ENCODE data around the gene TLDC2. TPM values are rescaled to one million over a fixed set of nuclear protein-coding genes. Genes with fewer than 3 reads are reported as not detected.

TLDC2 gene
- total RNA-seq, 1 donor from 2014 or later, result not detected

- H3K36me3 Mint-ChIP-seq (ENCODE audit: low read depth, unreplicated experiment), result peaks cover 5% of the 10 kb centered on the region
- Histone ChIP-seq H3K27ac (ENCODE audit: low read depth, low read length) (no peak overlapping the region), H3K79me2 (ENCODE audit: insufficient read depth, low read length) (peaks cover 83% of the 10 kb centered on the region), H3K4me2 (ENCODE audit: low read length) (peak overlapping the region; percentile 92), H3K4me1 (ENCODE audit: insufficient read depth, low read length) (peaks cover 52% of the 10 kb centered on the region), H4K20me1 (ENCODE audit: insufficient read depth, low read length) (peaks cover 76% of the 10 kb centered on the region), H2AFZ (ENCODE audit: low read depth, low read length) (no peak overlapping the region), H3K9ac (ENCODE audit: low read length) (peak overlapping the region; percentile 1), H3K36me3 (ENCODE audit: insufficient read depth, low read length) (no peaks in the 10 kb centered on the region), H3K9me3 (ENCODE audit: insufficient read depth, low read depth, low read length) (no peaks in the 10 kb centered on the region), H3K4me3 (ENCODE audit: insufficient read depth, low read depth, low read length) (no peak overlapping the region), H3K27me3 (ENCODE audit: insufficient read depth, low read length) (no peaks in the 10 kb centered on the region)
- FAIRE-seq (no peak), DNase-seq (ENCODE audit: low read depth) (no peak)
- H3K4me3 Mint-ChIP-seq (ENCODE audit: unreplicated experiment), result no peak overlapping the region
- H3K27me3 Mint-ChIP-seq (ENCODE audit: low read depth, unreplicated experiment), result no peaks in the 10 kb centered on the region
- H3K27ac Mint-ChIP-seq (ENCODE audit: unreplicated experiment), result no peak overlapping the region
- TF ChIP-seq CTCF (IDR thresholded peaks at IDR 0.05; ENCODE audit: insufficient read depth, low read depth, low read length) (no peak), EZH2 (IDR thresholded peaks at IDR 0.05; ENCODE audit: insufficient read depth, low read length) (no peak)
- H3K4me1 Mint-ChIP-seq (ENCODE audit: low read depth, unreplicated experiment), result peaks cover 34% of the 10 kb centered on the region
- H3K9me3 Mint-ChIP-seq (ENCODE audit: unreplicated experiment), result peaks cover 1% of the 10 kb centered on the region
Measured at GRCh38 chr20:36859700-36860330, 16.1 kb upstream of the TLDC2 start.

- H3K4me2 ChIP-seq (ENCODE audit: low read length), result peak overlapping the region; percentile 92
- no peak for DNase-seq (ENCODE audit: low read depth)
- H3K4me3 ChIP-seq (ENCODE audit: insufficient read depth, low read depth, low read length), result no peak overlapping the region
- no peak for FAIRE-seq
- peaks cover 5% of the 10 kb centered on the region for H3K36me3 Mint-ChIP-seq (ENCODE audit: low read depth, unreplicated experiment)
- peaks cover 1% of the 10 kb centered on the region for H3K9me3 Mint-ChIP-seq (ENCODE audit: unreplicated experiment)
- no peak overlapping the region for H3K27ac ChIP-seq (ENCODE audit: low read depth, low read length)
- peak overlapping the region; percentile 58 for H3K4me3 Mint-ChIP-seq (ENCODE audit: unreplicated experiment)
- no peak for TF ChIP-seq EZH2 (IDR thresholded peaks at IDR 0.05; ENCODE audit: insufficient read depth, low read length)
- TF ChIP-seq CTCF (IDR thresholded peaks at IDR 0.05; ENCODE audit: insufficient read depth, low read depth, low read length), result no peak
- no peaks in the 10 kb centered on the region for H3K27me3 ChIP-seq (ENCODE audit: insufficient read depth, low read length)
- H3K36me3 ChIP-seq (ENCODE audit: insufficient read depth, low read length), result no peaks in the 10 kb centered on the region
- H3K27ac Mint-ChIP-seq (ENCODE audit: unreplicated experiment), result no peak overlapping the region
- peak overlapping the region; percentile 1 for H3K9ac ChIP-seq (ENCODE audit: low read length)
- peaks cover 47% of the 10 kb centered on the region for H3K4me1 ChIP-seq (ENCODE audit: insufficient read depth, low read length)
- no peaks in the 10 kb centered on the region for H3K9me3 ChIP-seq (ENCODE audit: insufficient read depth, low read depth, low read length)
- H3K4me1 Mint-ChIP-seq (ENCODE audit: low read depth, unreplicated experiment), result peaks cover 33% of the 10 kb centered on the region
- H3K27me3 Mint-ChIP-seq (ENCODE audit: low read depth, unreplicated experiment), result peaks cover 3% of the 10 kb centered on the region
- no peak overlapping the region for H2AFZ ChIP-seq (ENCODE audit: low read depth, low read length)
- peaks cover 78% of the 10 kb centered on the region for H3K79me2 ChIP-seq (ENCODE audit: insufficient read depth, low read length)
- H4K20me1 ChIP-seq (ENCODE audit: insufficient read depth, low read length), result peaks cover 71% of the 10 kb centered on the region
Measured at GRCh38 chr20:36860339-36860738, 15.6 kb upstream of the TLDC2 start.

Measured in astrocyte (in vitro differentiated cells and primary cell).